Measurements from ENCODE around the gene HOXA3.

The HOXA3 gene

DNA sequence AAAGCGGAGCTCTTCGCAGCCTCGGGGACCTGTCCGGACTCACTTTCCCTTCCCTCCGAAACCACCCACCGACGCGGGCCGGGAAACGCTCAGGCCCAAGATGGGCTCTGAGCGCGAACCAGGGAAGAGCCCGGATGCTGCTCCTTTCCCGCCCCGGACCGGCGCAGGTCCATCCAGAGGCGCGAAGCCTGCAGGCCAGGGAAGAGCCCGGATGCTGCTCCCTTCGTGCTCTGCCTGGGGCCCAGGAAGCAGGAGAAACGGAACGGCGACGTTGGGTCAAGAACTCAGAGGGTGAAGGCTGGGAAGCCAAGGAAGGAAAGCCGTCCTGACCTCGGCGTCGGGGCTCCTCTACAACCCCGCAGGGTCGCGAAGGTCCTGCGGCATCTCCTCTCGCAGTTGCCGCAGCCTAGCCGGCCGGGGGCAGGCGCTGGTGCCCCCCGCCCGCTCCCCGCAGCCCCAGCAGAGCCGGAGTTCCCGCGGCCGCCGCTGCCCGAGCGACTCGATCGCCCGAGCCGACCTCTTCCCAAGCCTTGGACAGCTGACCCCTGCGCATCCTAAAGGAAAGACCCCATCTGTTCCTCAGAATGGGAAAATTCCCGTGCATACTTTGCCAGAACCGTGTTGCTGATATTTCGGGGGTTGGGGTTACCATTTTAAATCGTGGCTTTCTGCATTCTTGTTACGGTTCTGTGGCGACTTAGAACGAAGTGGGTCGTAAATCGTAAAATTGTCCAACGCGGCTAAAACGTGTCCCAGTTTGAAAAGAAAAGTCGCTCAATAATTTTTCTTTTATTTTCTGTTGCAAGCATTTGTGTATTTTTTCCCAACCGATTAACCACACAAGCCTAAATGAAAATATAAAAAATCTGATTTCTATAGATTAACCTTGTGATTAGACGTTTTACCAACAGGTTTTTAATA, 64.1 kb downstream of the HOXA3 start:
- no peak for DNase-seq (ENCODE audit: low spot score)

DNA sequence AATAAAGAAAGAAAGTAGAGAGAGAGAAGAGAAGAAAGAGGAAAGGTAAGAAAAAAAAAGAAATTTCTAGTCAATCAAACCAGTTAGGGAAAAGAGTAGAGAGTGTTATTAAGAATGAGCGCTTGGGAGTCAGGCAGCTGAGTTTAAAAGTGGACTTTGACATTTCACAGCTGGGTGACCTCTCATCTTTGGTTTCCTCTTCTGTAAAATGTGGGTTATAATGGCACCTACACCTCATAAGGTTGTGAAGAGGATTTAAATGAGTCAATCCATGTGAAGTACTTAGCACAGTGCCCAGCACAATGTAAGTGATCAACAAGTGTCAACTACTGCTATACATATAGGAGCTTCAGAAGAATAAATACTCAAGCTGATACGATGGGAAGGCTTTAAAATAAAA, 68.7 kb downstream of the HOXA3 start:
- no peak for DNase-seq (ENCODE audit: low spot score)

GRCh38 chr7:27082171-27082570, 70.2 kb downstream of the HOXA3 start:
- no peak for DNase-seq (ENCODE audit: low spot score)

DNA sequence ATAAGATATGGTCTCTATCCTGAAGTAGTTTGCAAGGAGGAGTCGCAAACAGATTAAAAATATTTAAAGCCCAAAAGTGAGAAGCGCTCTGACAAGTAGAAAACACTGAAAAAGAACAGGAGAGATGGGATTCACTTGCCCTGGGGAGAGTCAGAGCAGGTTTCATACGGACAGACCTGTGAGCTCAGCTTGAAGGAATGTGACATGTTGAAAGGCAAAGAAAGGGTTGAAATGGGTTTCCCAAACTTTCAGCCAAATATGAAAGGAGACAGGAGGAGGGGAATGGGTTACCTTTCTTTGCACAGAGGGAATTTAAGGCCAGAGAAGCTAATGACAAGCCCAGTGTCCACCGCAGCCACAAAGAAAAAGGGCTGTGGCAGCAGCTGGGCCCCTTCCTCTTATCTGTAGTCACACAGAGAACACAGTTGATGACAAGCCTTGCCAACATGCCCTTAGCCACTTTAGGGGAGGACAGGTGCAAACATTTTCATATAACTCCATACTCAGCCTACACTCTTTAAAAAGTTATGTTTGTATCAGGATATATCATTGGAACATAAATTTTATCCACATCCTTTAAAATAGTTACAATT, 71.4 kb downstream of the HOXA3 start:
- DNase-seq (ENCODE audit: low spot score) = peak; percentile 50

DNA sequence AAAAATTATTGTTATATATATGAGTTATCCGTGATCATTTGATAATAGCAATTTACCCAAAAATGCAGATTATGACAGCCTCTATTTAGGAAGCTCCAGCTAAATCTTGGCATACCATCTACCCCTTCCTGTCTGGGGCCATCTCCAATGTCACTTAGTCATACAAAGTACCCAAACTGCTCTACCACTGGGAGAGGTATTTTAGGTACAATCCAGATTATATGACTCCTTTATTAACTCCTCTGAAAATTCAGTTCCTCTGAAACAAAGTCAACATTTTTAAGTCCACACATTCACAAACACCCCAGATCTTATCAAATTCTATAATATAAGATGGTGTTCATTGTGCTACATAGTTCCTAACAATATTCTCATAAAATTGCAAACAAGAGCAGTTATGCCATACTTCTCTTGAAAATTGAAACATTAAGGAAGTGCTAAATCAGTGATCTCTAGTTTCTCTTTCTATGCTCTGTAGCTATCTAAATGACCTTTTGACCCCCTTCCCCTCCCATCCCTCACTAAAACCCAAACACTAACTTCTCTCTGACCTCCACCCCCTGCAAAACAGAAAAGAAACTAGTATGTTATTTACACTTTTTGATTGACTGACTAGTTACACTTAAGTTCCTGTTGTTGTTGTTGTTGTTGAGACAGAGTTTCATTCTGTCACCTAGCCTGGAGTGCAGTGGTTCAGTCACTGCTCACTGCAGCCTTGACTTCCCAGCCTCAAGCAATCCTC, 73.0 kb downstream of the HOXA3 start:
- DNase-seq (ENCODE audit: low spot score) = no peak

- DNase-seq (ENCODE audit: low spot score) = no peak
These were observed 73.7 kb downstream of the HOXA3 start for GRCh38 chr7:27078616-27079233.

- DNase-seq (ENCODE audit: low spot score) = no peak
These were observed 79.3 kb downstream of the HOXA3 start for GRCh38 chr7:27073076-27073475.

GRCh38 chr7:27071622-27072390, 80.6 kb downstream of the HOXA3 start:
- no peak for DNase-seq (ENCODE audit: low spot score)

DNA sequence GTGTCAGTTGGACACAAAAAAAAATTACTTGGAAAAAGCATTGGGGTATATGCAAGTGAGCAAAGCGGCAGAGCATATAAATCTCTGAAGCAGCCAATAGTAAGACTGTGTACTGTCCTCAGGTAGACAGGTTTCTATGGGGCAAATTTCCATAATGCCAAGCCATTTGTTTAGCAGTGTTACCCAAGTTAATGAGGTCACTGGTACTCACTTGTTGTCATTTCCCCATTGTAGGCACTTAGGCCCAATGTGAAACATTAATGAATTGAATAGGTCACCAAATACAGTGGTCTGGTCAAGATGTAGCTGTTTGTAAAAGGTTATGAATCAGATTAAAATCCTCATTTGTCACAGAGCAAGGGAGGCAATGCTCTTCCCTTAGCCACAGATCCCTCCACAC, 84.1 kb downstream of the HOXA3 start:
- no peak for DNase-seq (ENCODE audit: low spot score)

DNA sequence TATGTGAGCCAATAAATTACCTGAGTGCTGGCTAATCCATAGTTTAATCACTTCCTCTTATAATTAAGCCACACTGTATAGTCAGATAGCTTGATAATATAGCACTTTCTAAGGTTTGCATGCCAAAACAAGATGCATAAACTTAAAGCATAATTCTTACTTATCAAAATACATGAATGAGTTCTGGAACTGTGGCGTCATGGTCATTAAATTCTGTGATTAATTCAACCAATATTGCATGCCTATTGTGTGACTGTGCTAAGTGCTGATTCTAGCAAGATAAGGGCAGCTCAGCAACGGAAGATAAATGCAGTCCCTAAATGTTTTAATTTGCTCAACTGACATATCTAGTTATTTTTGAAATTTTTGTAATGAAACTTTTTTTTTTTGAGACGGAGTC, 86.2 kb downstream of the HOXA3 start:
- DNase-seq (ENCODE audit: low spot score) = peak; percentile 49

GRCh38 chr7:27065709-27066108, 86.7 kb downstream of the HOXA3 start:
- DNase-seq (ENCODE audit: low spot score) = no peak

- peak; percentile 36 for DNase-seq (ENCODE audit: low spot score)
These were observed 87.7 kb downstream of the HOXA3 start for GRCh38 chr7:27064661-27065060.

DNA sequence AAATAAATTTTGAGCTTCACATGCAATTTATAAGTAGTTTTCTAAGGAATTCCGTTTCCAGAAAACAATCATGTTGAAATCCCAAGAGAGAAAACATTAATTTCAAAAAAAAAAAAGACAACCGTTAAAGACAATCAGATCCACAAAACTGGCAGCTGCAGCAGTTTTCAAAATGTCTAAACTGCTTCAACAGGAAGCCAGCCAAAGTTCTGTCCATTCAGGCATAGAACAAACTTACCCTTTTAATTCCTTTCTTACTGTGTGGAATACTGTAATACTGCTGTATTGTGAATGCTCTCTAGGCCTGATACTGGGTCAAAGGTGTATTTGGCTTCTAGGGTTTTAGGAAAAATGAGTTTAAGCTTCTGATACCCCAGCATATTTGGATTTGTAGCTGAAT, 88.2 kb downstream of the HOXA3 start:
- peak; percentile 23 for DNase-seq (ENCODE audit: low spot score)

GRCh38 chr7:27062946-27063345, 89.4 kb downstream of the HOXA3 start:
- DNase-seq (ENCODE audit: low spot score) = no peak
